ENCODE measurements around the gene PTPRG.
"Not testable (repeated sequence)": the region's sequence is repeated elsewhere in the genome, so short reads cannot be mapped to it uniquely, and the experiment has no call there.

Gene PTPRG

DNA sequence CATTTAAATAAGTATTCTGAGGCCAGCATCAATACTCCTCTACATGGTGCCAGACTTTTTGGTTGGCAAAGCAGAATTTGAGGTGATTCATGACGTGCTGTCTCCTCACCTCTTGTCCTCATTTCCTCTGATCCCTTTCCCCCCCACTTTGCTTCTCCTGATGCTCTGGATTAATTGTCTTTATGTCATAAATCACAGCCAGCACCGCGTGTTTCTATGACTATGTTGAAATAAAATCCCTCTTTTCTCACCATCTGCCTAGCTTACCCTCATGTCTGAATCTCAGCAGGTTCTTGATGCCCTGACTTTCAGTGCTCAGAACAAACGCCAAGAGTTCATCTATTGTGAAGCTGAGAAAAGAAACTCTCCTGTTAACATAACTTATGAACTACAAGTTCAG lies 19.7 kb upstream of the PTPRG start:
- TF ChIP-seq, protein P1, sequence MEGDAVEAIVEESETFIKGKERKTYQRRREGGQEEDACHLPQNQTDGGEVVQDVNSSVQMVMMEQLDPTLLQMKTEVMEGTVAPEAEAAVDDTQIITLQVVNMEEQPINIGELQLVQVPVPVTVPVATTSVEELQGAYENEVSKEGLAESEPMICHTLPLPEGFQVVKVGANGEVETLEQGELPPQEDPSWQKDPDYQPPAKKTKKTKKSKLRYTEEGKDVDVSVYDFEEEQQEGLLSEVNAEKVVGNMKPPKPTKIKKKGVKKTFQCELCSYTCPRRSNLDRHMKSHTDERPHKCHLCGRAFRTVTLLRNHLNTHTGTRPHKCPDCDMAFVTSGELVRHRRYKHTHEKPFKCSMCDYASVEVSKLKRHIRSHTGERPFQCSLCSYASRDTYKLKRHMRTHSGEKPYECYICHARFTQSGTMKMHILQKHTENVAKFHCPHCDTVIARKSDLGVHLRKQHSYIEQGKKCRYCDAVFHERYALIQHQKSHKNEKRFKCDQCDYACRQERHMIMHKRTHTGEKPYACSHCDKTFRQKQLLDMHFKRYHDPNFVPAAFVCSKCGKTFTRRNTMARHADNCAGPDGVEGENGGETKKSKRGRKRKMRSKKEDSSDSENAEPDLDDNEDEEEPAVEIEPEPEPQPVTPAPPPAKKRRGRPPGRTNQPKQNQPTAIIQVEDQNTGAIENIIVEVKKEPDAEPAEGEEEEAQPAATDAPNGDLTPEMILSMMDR (conservative IDR thresholded peaks at IDR 0.05; ENCODE audit: low read depth, low read length), result no peak
- DNase-seq (ENCODE audit: low read depth), result no peak
- H3K4me3 ChIP-seq (ENCODE audit: low read length), result no peak overlapping the region

DNA sequence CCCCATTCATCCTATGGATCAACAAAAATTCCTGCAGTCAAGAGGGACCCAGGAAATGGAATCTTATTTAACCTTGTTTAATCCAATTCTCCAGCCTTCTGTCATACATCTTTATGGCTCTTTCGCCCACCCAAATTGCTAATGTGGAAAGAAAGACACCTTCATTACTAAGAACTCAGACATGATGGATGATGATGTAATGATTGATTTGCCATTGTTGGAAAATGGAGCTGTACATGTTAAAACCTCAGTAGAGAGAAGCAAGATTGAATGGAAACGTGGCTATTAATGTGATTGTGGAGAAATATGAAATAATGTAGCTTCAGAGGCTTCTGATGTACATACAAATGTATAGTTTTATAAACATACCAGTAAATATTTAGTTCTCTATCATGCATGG lies 15.7 kb upstream of the PTPRG start:
- H3K4me3 ChIP-seq (ENCODE audit: low read length), result no peak overlapping the region
- TF ChIP-seq, protein P1 (conservative IDR thresholded peaks at IDR 0.05; ENCODE audit: low read depth, low read length), result no peak
- no peak for DNase-seq (ENCODE audit: low read depth)

GRCh38 chr3:61547625-61548024 lies 13.7 kb upstream of the PTPRG start:
- TF ChIP-seq, protein P1 (conservative IDR thresholded peaks at IDR 0.05; ENCODE audit: low read depth, low read length), result no peak
- no peak overlapping the region for H3K4me3 ChIP-seq (ENCODE audit: low read length)
- DNase-seq (ENCODE audit: low read depth), result no peak

DNA sequence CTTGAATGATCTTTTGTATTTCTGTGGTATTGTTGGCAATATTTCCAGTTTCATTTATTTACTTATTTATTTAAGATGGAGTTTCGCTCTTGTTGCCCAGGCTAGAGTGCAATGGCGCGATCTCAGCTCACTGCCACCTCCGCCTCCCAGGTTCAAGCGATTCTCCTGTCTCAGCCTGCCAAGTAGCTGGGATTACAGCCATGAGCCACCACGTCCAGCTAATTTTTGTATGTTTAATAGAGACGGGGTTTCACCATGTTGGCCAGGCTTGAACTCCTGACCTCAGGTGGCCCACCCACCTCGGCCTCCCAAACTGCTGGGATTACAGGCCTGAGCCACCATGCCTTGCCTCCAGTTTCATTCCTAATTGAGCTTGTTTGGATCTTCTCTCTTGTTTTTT lies 8.7 kb upstream of the PTPRG start:
- not testable (repeated sequence) for H3K4me3 ChIP-seq (ENCODE audit: low read length); DNase-seq (ENCODE audit: low read depth)

DNA sequence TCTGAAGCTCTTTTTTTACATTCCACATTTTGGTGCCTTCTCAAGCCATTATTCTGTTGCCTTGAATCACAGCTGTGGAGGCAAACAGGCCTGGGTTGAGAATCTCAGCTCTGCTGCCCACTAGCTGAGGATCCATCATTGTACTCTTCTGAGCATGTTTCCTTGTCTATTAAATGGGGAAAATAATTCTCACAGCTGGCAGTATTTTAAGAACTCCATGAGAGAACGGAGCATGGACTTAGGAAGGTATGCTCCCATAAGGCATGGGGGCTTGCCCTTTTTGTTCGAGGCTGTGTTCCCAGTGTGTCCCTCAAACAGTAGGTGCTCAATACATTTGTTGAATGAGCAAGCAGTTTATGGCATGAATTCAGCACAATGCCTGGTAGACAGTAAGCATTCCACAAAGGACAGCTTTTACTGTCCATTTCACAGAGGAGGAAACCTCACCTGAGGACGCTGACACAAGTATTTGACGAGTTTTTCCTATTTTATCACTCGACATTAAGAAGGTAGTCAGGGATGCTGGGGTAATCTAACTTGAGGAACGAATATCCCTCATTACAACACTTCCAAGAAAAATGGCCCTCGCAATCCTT lies 2.1 kb upstream of the PTPRG start:
- TF ChIP-seq, protein P1 (conservative IDR thresholded peaks at IDR 0.05; ENCODE audit: low read depth, low read length), result peak; percentile 9
- no peak overlapping the region for H3K4me3 ChIP-seq (ENCODE audit: low read length)
- DNase-seq (ENCODE audit: low read depth), result no peak

GRCh38 chr3:61560517-61561373 lies 626 bp upstream of the PTPRG start:
- TF ChIP-seq, protein P1 (conservative IDR thresholded peaks at IDR 0.05; ENCODE audit: low read depth, low read length), result no peak
- DNase-seq (ENCODE audit: low read depth), result peak; percentile 48
- H3K4me3 ChIP-seq (ENCODE audit: low read length), result peak overlapping the region; percentile 77

- TF ChIP-seq, protein P1 (conservative IDR thresholded peaks at IDR 0.05; ENCODE audit: low read depth, low read length), result no peak
- DNase-seq (ENCODE audit: low read depth), result no peak
- H3K4me3 ChIP-seq (ENCODE audit: low read length), result peak overlapping the region; percentile 77
Measured at GRCh38 chr3:61562042-61562720, 810 bp downstream of the PTPRG start.
